ENCODE measurements around the gene DCDC1.
"Not testable (repeated sequence)": the region's sequence is repeated elsewhere in the genome, so short reads cannot be mapped to it uniquely, and the experiment has no call there.

DCDC1 gene

DNA sequence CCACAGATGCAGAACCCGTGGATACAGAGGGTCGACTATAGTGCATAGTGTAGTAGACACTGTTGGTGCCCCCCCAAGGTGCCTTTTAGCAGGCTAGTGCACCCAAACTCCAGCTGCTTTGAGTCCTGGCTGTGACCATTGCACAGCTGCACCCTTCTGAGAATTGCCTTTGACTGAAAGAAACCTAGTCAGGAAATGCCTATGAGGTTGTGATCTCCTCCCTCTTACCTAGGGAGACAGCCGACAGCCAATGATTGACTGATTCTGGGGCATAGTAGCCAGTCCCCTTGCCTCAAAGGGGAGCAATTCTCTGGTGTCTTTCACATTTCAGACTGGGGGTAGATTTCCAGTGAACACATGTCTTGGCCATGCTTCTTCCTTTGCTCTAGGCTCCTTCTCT, 74.2 kb downstream of the DCDC1 start:
- Mint-ChIP-seq H3K4me3 (no peak overlapping the region), H3K9me3 (no peaks in the 10 kb centered on the region), H3K4me1 (no peaks in the 10 kb centered on the region), H3K27me3 (peaks cover 4 to 8% of the 10 kb centered on the region in 2 donors), H3K36me3 (no peaks in the 10 kb centered on the region), H3K27ac (no peak overlapping the region)
- DNase-seq (no peak), ATAC-seq (replicated peaks) (no peak)

DNA sequence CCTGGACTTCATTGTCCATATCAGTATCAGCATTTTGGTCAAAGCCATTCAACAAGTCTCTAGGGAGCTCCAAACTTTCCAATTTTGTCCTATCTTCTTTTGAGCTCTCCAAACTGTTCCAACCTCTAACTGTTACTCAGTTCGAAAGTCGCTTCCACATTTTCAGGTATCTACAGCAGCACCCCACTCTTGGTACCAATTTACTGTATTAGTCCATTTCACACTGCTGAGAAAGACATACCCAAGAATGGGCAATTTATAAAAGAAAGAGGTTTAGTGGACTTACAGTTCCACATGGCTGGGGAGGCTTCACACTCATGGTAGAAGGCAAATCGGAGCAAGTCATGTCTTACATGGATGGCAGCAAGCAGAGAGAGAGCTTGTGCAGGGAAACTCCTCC, 96.0 kb downstream of the DCDC1 start:
- ATAC-seq (replicated peaks); H3K36me3 Mint-ChIP-seq; DNase-seq; H3K27ac Mint-ChIP-seq; H3K4me3 Mint-ChIP-seq; H3K4me1 Mint-ChIP-seq; H3K27me3 Mint-ChIP-seq: not testable (repeated sequence)
- H3K9me3 Mint-ChIP-seq: peaks cover 17% of the 10 kb centered on the region in 2 donors

DNA sequence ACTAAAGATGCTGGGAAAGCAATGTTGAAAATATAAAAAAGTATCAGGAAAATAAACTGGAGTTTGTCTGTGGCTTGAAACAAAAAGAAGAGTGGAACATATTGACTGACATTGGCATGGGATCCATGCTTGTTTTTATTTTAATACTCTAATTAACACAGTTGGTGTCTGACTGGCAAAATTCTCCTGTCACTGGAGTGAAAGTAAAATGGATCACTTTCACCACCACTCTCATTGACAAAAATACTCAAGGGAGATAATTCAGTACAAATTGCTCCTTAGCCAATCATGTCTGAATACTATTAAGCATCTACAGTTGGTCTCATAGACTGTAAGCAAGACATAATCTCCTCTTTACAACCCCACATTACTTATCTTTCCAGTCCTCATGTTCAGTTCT, 101.8 kb downstream of the DCDC1 start:
- no peaks in the 10 kb centered on the region for H3K27me3 Mint-ChIP-seq
- H3K9me3 Mint-ChIP-seq: peaks cover 6 to 7% of the 10 kb centered on the region in 2 donors
- H3K4me1 Mint-ChIP-seq: no peaks in the 10 kb centered on the region
- no peak overlapping the region for H3K27ac Mint-ChIP-seq
- ATAC-seq (replicated peaks) (no peak), DNase-seq (no peak)
- no peak overlapping the region for H3K4me3 Mint-ChIP-seq
- H3K36me3 Mint-ChIP-seq: peaks cover 0 to 2% of the 10 kb centered on the region in 2 donors

- no peaks in the 10 kb centered on the region for H3K4me1 Mint-ChIP-seq
- no peaks in the 10 kb centered on the region for H3K27me3 Mint-ChIP-seq
- H3K4me3 Mint-ChIP-seq: no peak overlapping the region
- DNase-seq (no peak), ATAC-seq (replicated peaks) (no peak)
- no peaks in the 10 kb centered on the region for H3K36me3 Mint-ChIP-seq
- peaks cover 0 to 1% of the 10 kb centered on the region in 2 donors for H3K9me3 Mint-ChIP-seq
- no peak overlapping the region for H3K27ac Mint-ChIP-seq
Observed at GRCh38 chr11:31264834-31265233, 104.7 kb downstream of the DCDC1 start.

DNA sequence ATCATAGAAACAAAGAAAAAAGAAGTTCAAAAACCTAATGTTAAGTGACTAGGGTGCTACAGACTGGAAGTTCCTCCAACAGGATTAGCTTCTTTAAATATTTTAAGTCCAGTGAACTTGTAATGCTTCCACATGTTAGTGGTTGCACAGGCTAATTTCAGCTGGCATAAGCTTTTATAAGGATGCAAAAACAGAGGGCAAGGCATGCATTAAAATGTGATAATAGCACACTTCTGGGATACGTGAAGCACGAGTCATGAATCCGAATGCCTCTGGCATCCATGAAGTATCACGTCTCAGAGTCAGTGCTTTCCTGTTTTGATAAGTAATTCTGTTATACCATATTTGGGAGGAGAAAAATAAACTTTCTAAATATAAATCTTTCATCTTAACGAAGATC, 106.8 kb downstream of the DCDC1 start:
- Mint-ChIP-seq H3K4me3 (no peak overlapping the region), H3K9me3 (no peaks in the 10 kb centered on the region), H3K4me1 (no peaks in the 10 kb centered on the region), H3K36me3 (no peaks in the 10 kb centered on the region), H3K27ac (no peak overlapping the region), H3K27me3 (no peaks in the 10 kb centered on the region)
- DNase-seq: no peak
- ATAC-seq (replicated peaks): no peak

DNA sequence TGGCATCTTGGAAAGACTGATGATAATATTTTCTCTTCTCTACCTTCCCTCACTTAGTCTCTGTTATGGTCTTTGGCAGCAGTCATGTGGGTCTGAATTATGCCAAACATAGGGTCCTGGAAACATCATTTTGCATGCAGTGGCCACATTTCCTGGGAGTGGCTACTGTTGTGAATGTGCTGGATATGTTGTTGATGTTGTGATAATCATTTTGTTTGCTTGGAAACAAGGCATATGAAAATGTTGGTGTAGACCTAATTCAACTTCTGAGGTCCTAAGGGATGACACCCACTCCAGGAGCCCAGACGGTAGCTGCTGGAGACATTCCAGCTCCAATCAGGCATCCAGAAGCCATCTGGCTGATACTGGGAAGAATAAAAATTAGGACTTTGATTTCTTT, 109.7 kb downstream of the DCDC1 start:
- DNase-seq: no peak
- Mint-ChIP-seq H3K27ac (no peak overlapping the region), H3K36me3 (no peaks in the 10 kb centered on the region), H3K4me3 (no peak overlapping the region), H3K9me3 (no peaks in the 10 kb centered on the region), H3K4me1 (no peaks in the 10 kb centered on the region), H3K27me3 (no peaks in the 10 kb centered on the region)
- ATAC-seq (replicated peaks): no peak

GRCh38 chr11:31254415-31254814, 115.1 kb downstream of the DCDC1 start:
- Mint-ChIP-seq H3K4me1 (no peaks in the 10 kb centered on the region), H3K36me3 (no peaks in the 10 kb centered on the region), H3K9me3 (no peaks in the 10 kb centered on the region), H3K27me3 (peaks cover 0 to 4% of the 10 kb centered on the region in 2 donors), H3K27ac (no peak overlapping the region), H3K4me3 (no peak overlapping the region)
- DNase-seq (no peak), ATAC-seq (replicated peaks) (no peak)

DNA sequence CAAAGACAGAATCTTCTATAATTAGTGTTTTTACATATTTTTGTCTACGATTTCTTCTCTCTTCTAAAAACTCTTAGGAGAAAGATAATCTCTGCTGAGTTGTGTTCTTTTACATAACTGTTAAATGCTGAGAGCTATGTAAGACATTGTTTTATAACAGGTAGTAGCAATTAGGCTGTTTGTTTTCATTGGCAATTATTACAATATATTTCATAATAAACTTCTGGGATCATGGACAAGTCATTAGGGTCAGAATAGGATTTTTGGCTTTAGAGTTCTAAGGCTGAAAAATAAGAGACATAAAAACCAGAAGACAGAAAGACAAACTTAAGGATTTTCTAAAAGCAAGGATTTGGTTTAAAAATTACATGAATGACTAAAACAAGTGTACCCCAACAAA, 120.8 kb downstream of the DCDC1 start:
- no peaks in the 10 kb centered on the region for H3K36me3 Mint-ChIP-seq
- H3K4me1 Mint-ChIP-seq: no peaks in the 10 kb centered on the region
- DNase-seq (no peak), ATAC-seq (replicated peaks) (no peak)
- H3K9me3 Mint-ChIP-seq: no peaks in the 10 kb centered on the region
- no peak overlapping the region for H3K4me3 Mint-ChIP-seq
- peaks cover 0 to 4% of the 10 kb centered on the region in 2 donors for H3K27me3 Mint-ChIP-seq
- no peak overlapping the region for H3K27ac Mint-ChIP-seq

DNA sequence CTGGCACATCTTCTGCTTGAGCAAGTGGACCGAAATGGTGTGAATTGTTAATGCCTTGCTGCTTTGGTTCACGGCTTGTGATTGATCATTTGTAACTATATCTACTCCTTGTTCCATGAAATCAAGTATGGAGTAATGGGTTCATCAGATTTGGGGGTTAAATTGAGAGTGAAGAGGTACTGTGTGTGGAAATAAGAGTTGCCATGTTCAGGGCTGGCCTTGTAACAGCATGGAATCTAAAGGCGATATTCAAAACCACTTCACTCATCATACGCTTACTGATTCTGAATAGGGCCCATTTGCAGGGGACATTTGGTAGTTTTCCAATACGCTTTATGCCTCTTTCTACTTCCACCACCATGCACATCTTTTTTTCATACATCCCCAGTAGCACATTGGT, 122.2 kb downstream of the DCDC1 start:
- Mint-ChIP-seq H3K27ac (no peak overlapping the region), H3K9me3 (no peaks in the 10 kb centered on the region)
- no peak for ATAC-seq (replicated peaks)

DNA sequence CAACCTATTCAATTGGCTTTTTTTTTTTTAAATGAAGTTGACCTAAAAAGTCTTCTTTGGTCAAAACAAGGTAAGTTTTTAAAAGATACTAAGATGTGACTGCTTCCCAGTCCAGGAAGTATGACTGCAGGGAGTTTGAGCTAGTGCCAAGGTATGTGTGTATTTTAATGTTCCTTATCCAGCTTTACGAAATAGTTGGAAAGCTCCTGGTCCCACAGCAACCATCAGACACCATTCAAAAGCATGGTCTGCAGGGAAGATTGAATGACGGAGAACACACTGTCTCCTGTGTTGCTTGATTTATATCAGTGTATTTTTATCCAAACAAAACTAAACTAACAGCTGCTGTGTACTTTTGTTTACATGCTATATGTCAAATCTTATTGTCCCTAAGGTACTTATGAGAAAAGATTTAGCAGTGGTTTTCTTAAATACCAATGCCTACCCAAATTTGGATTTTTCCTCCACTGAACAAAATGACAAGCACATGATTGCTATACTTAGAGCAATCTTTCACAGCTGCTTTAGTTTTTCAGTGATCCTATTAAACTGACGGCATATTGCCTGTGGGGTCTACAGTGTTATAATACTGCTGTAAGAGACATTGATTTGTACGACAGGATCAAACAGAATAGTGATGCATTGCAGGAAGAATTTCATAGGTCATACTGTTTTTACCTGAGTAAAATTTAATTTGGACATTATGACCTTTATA, 122.9 kb downstream of the DCDC1 start:
- no peak overlapping the region for H3K4me3 Mint-ChIP-seq
- H3K27me3 Mint-ChIP-seq: peaks cover 0 to 4% of the 10 kb centered on the region in 2 donors
- H3K4me1 Mint-ChIP-seq: no peaks in the 10 kb centered on the region
- ATAC-seq (replicated peaks) (no peak), DNase-seq (no peak)
- H3K36me3 Mint-ChIP-seq: no peaks in the 10 kb centered on the region
- no peaks in the 10 kb centered on the region for H3K9me3 Mint-ChIP-seq
- H3K27ac Mint-ChIP-seq: no peak overlapping the region

More for the DNA sequence above, 122.2 kb downstream of the DCDC1 start:
- no peak for DNase-seq
- no peak overlapping the region for H3K4me3 Mint-ChIP-seq
- peaks cover 0 to 4% of the 10 kb centered on the region in 2 donors for H3K27me3 Mint-ChIP-seq
- no peaks in the 10 kb centered on the region for H3K36me3 Mint-ChIP-seq
- H3K4me1 Mint-ChIP-seq: no peaks in the 10 kb centered on the region

GRCh38 chr11:31243706-31244105, 125.8 kb downstream of the DCDC1 start:
- ATAC-seq (replicated peaks) (no peak), DNase-seq (no peak)
- H3K27me3 Mint-ChIP-seq: no peaks in the 10 kb centered on the region
- no peak overlapping the region for H3K4me3 Mint-ChIP-seq
- no peak overlapping the region for H3K27ac Mint-ChIP-seq
- no peaks in the 10 kb centered on the region for H3K4me1 Mint-ChIP-seq
- no peaks in the 10 kb centered on the region for H3K36me3 Mint-ChIP-seq
- no peaks in the 10 kb centered on the region for H3K9me3 Mint-ChIP-seq

GRCh38 chr11:31240340-31240904, 129.1 kb downstream of the DCDC1 start:
- Mint-ChIP-seq H3K9me3 (no peaks in the 10 kb centered on the region), H3K27me3 (no peaks in the 10 kb centered on the region), H3K4me3 (no peak overlapping the region), H3K4me1 (no peaks in the 10 kb centered on the region), H3K36me3 (no peaks in the 10 kb centered on the region), H3K27ac (no peak overlapping the region)
- ATAC-seq (replicated peaks) (no peak), DNase-seq (no peak)

GRCh38 chr11:31237819-31238760, 131.4 kb downstream of the DCDC1 start:
- no peaks in the 10 kb centered on the region for H3K4me1 Mint-ChIP-seq
- DNase-seq (no peak), ATAC-seq (replicated peaks) (no peak)
- H3K36me3 Mint-ChIP-seq: no peaks in the 10 kb centered on the region
- no peak overlapping the region for H3K4me3 Mint-ChIP-seq
- no peaks in the 10 kb centered on the region for H3K9me3 Mint-ChIP-seq
- H3K27ac Mint-ChIP-seq: no peak overlapping the region
- no peaks in the 10 kb centered on the region for H3K27me3 Mint-ChIP-seq

DNA sequence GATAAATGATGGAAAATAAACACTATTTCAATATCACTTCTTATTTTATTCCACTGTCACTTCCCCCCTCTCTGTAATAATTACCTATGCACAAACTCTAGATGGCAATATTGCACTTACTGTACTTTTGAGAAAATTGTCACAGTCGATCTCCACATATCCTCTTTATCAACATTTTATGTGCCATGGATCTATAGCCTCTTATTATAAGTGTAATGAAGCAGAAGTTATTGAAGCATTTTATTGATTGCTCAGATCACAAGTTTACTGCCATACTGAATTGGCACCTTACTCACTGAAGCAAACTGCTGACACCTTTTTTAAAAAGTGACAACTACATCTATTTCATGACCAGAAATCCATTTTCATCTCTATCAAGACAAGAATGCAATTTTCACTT, 133.4 kb downstream of the DCDC1 start:
- ATAC-seq (replicated peaks): no peak
- no peaks in the 10 kb centered on the region for H3K9me3 Mint-ChIP-seq
- H3K4me1 Mint-ChIP-seq: no peaks in the 10 kb centered on the region
- no peaks in the 10 kb centered on the region for H3K36me3 Mint-ChIP-seq
- no peak overlapping the region for H3K27ac Mint-ChIP-seq
- DNase-seq: no peak
- no peaks in the 10 kb centered on the region for H3K27me3 Mint-ChIP-seq
- H3K4me3 Mint-ChIP-seq: no peak overlapping the region

DNA sequence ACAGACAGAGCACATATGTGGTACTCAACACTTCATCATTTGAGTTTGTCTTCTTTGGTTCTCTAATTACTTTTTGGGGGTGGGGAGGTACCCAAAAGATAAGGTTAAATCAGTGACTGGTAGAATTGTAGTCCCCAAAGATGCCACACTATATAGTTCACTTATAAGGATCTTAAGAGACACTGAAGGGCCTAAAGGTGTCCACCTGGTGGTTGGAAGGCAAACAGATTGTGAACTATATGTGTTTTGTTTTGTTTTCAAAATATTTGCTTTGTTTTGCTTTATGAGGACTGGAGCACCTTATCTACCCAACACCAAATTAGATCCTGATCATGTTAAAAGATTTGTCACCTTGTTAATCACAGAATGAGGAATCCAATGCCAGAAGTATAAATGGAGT, 136.1 kb downstream of the DCDC1 start:
- H3K36me3 Mint-ChIP-seq: no peaks in the 10 kb centered on the region
- H3K27me3 Mint-ChIP-seq: no peaks in the 10 kb centered on the region
- no peak overlapping the region for H3K27ac Mint-ChIP-seq
- no peak for ATAC-seq (replicated peaks)
- H3K9me3 Mint-ChIP-seq: no peaks in the 10 kb centered on the region
- H3K4me3 Mint-ChIP-seq: no peak overlapping the region
- no peaks in the 10 kb centered on the region for H3K4me1 Mint-ChIP-seq
- no peak for DNase-seq

Measured in stimulated activated naive B cell treated with anti-CD40 and anti-IgM and Interleukin-4, amounts not matched to agents 10 μg/mL and 1 μg/mL and 100 μg/mL, for 72 hours (primary cell).